Endothelial cell of umbilical vein (primary cell): ENCODE results near the gene PTBP3. TPM values are rescaled to one million over a fixed set of nuclear protein-coding genes. Genes with fewer than 3 reads are reported as not detected.

Source experiments
- BruUV-seq: library from RNA; stranded (reverse); fragments of 400-500 nt; replicated peaks from 2 replicates; lab custom pipeline; 2021; lab: Mats Ljungman, UMichigan
- CTCF ChIA-PET: fragments of 300-600, 350-600 bp; sonication (Branson Sonifier 250); formaldehyde crosslinking; loops from one replicate; lab custom pipeline; 2021; ENCODE audit warnings: antibody characterized with exemption, inconsistent platforms; lab: Charles Lee
- POLR2A ChIA-PET: fragments of 300-600, 350-600 bp; sonication (Branson Sonifier 250); formaldehyde crosslinking; loops from one replicate; lab custom pipeline; 2021; ENCODE audit warnings: antibody characterized with exemption, inconsistent platforms; lab: Charles Lee
- DNase-seq: peaks from one replicate; pipeline ENCODE4 v3.0.0-alpha.2; 2011; ENCODE audit warnings: low read depth, low spot score
- FAIRE-seq: peaks from 2 replicates; lab custom pipeline; 2011; peaks lifted over from hg19 to GRCh38; lab: Jason Lieb, UNC
- H2AFZ ChIP-seq: 2 replicates; pipeline ENCODE4 v1.6.0; 2012; ENCODE audit warnings: low read depth, low read length, control low read depth, inconsistent platforms
- H3K27ac ChIP-seq: 2 replicates; pipeline ENCODE4 v1.5.1; 2011; ENCODE audit warnings: low read depth, mild to moderate bottlenecking, control low read depth, low read length, moderate library complexity; ENCODE audit not compliant: insufficient read depth
- H3K27me3 ChIP-seq, 2 experiments: 2 replicates each; pipeline versions ENCODE4 v1.6.0 to v1.6.1; 2011; ENCODE audit warnings: low read length in 2 of 2, mixed read lengths in 1 of 2; ENCODE audit not compliant: control insufficient read depth in 2 of 2, insufficient read depth in 2 of 2
- H3K36me3 ChIP-seq, 2 experiments: 2 replicates in 1 of 2; 3 replicates in 1 of 2; pipeline ENCODE4 v1.5.1; 2011; ENCODE audit warnings: low read length in 2 of 2, mild to moderate bottlenecking in 1 of 2, moderate library complexity in 1 of 2; ENCODE audit not compliant: control insufficient read depth in 2 of 2, insufficient read depth in 2 of 2; ENCODE audit errors: extremely low read depth in 1 of 2
- H3K4me1 ChIP-seq: 3 replicates; pipeline ENCODE4 v1.5.1; 2011; ENCODE audit warnings: mild to moderate bottlenecking, low read length; ENCODE audit not compliant: control insufficient read depth, insufficient read depth; ENCODE audit errors: extremely low read depth
- H3K4me2 ChIP-seq: 2 replicates; pipeline ENCODE4 v1.6.1; 2011; ENCODE audit warnings: low read length, control low read depth, mixed read lengths; ENCODE audit not compliant: insufficient read depth
- H3K4me3 ChIP-seq, 3 experiments: fragments of 200-600 bp in 1 of 3; sonication (generic), shearing (Covaris generic) in 1 of 3; replicated peaks in 1 of 3; 2 replicates each; pipeline ENCODE4 v1.5.1; 2011 to 2016; ENCODE audit warnings: control low read depth in 3 of 3, low read length in 3 of 3, mild to moderate bottlenecking in 2 of 3, inconsistent platforms in 1 of 3, low read depth in 1 of 3, moderate library complexity in 1 of 3; ENCODE audit not compliant: insufficient read depth in 1 of 3
- H3K79me2 ChIP-seq: 2 replicates; pipeline ENCODE4 v1.6.0; 2012; ENCODE audit warnings: low read length, inconsistent platforms; ENCODE audit not compliant: control insufficient read depth, insufficient read depth
- H3K9ac ChIP-seq: replicated peaks from 2 replicates; pipeline ENCODE3; 2011; ENCODE audit warnings: low read length, control low read depth; ENCODE audit not compliant: insufficient read depth; ENCODE audit errors: extremely low read depth
- H3K9me1 ChIP-seq: replicated peaks from 3 replicates; pipeline ENCODE4 v1.6.0; 2011; ENCODE audit warnings: mild to moderate bottlenecking, low read length; ENCODE audit not compliant: control insufficient read depth, insufficient read depth; ENCODE audit errors: extremely low read depth
- H3K9me3 ChIP-seq: replicated peaks from 2 replicates; pipeline ENCODE4 v1.5.1; 2012; ENCODE audit warnings: low read length, inconsistent platforms; ENCODE audit not compliant: control insufficient read depth, insufficient read depth
- H4K20me1 ChIP-seq: replicated peaks from 2 replicates; pipeline ENCODE3; 2011; ENCODE audit warnings: mild to moderate bottlenecking, low read length; ENCODE audit not compliant: control insufficient read depth, insufficient read depth; ENCODE audit errors: extremely low read depth
- EZH2 ChIP-seq: IDR thresholded peaks from 2 replicates; pipeline ENCODE4 v1.6.1; 2012; ENCODE audit warnings: borderline replicate concordance, low read depth, mild to moderate bottlenecking, moderate library complexity, low read length, inconsistent platforms; ENCODE audit not compliant: severe bottlenecking
- FOS ChIP-seq: IDR thresholded peaks from 2 replicates; pipeline ENCODE4 v1.6.1; 2011; ENCODE audit warnings: mild to moderate bottlenecking, low read length, moderate library complexity, borderline replicate concordance; ENCODE audit not compliant: insufficient read depth
- GATA2 ChIP-seq: IDR thresholded peaks from 2 replicates; pipeline ENCODE4 v1.7.0; 2011; ENCODE audit warnings: low read depth, mild to moderate bottlenecking, moderate library complexity, mixed read lengths, low read length; ENCODE audit not compliant: insufficient read length, insufficient read depth
- JUN ChIP-seq: IDR thresholded peaks from 2 replicates; pipeline ENCODE4 v1.6.1; 2011; ENCODE audit warnings: borderline replicate concordance, low read depth; ENCODE audit not compliant: insufficient read length, insufficient read depth
- MYC ChIP-seq: IDR thresholded peaks from one replicate; pipeline ENCODE4 v1.6.1; 2011; ENCODE audit warnings: mild to moderate bottlenecking, low read depth, low read length
- POLR2A ChIP-seq: IDR thresholded peaks from 2 replicates; pipeline ENCODE4 v1.6.1; 2012; ENCODE audit warnings: low read depth, mild to moderate bottlenecking, control low read depth, low read length
- POLR2AphosphoS5 ChIP-seq: IDR thresholded peaks from 2 replicates; pipeline ENCODE4 v1.6.1; 2012; ENCODE audit warnings: low read depth, mild to moderate bottlenecking, control low read depth, low read length, moderate library complexity; ENCODE audit not compliant: insufficient read depth
- dilution Hi-C: fragments of 300-500 bp; cut with MboI; formaldehyde crosslinking; loops from one replicate; pipeline ENCODE4 v1.15.0; 2019; ENCODE audit warnings: low sequenced_read_pairs; ENCODE audit not compliant: extremely low pct_ligation_motif_present
- intact Hi-C: fragments of 100-400 bp; cut with micrococcal nuclease; formaldehyde crosslinking; loops from one replicate; pipeline ENCODE4 v1.10.0; 2022
- polyA plus RNA-seq, 4 experiments: library from polyadenylated mRNA; depleted of rRNA in 3 of 4; stranded (reverse) in 3 of 4; unstranded in 1 of 4; fragments of >200 nt; gene quantifications; 2 replicates each; pipeline versions ENCODE4 v1.2.1 to v1.2.3, GENCODE V29; 2011 to 2012; ENCODE audit warnings: missing spikeins in 1 of 4
- total RNA-seq: library from RNA; stranded (reverse); gene quantifications from 2 replicates; pipeline ENCODE4 v1.2.3, GENCODE V29; 2021
- TF ChIP-seq, protein P1 (sequence below), 2 donors: IDR thresholded peaks; 1 replicate in 1 of 2; 2 replicates in 1 of 2; pipeline ENCODE4 v1.5.1; 2011; ENCODE audit warnings: low read length in 2 of 2, mild to moderate bottlenecking in 2 of 2, moderate library complexity in 2 of 2, control low read depth in 1 of 2, inconsistent platforms in 1 of 2, low read depth in 1 of 2; ENCODE audit not compliant: insufficient read depth in 1 of 2; ENCODE audit errors: extremely low read depth in 1 of 2
- TF ChIP-seq, protein P2 (sequence below): IDR thresholded peaks from 2 replicates; pipeline ENCODE4 v1.6.1; 2011; ENCODE audit not compliant: insufficient read depth, insufficient read length

Gene PTBP3
- total and polyA plus RNA-seq, 2 donors (not counting 3 experiments of a cell fraction or from before 2014, with no cell fraction given): 42.4 to 75.0 TPM

DNA sequence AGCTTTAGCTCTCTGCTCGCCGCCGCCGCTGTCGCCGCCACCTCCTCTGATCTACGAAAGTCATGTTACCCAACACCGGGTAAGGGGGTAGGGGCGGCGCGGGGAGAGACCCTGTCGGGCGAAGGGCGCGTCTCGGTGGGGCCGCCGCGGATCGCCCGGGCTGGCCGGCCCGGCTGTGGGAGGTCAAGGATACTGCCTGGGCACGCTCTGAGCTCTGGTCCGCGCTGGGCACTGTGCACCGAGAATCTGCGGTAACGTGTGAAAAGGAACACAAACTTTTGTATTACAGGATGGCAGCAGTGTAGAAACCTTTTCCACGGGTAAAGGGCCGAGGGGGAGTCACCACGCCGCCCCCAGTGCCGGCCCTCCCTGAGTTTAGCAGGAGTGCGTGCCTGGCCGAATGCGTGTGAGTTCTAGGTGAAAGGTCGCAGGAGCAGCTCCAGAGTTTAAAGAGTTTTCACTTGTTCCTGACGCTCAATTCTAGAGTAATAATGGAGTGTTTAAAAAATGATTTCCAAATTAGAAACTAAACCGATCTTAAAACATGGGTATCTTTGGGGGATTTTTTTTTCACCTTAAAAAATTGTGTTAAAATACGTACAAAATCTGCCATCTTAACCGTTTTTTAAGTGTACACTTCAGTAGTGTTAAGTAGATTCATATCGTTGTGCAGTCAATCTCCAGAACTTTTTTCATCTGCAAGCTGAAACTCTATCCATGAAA is 46.8 kb upstream of the PTBP3 start, which contains the start of gene HSDL2:
TSS of gene HSDL2 (plus strand) at position 7 of the 723 bp plus-strand sequence. CDS start at position 63, 56 bp downstream.
- H3K4me1 ChIP-seq: peaks cover 16% of the 10 kb centered on the region
- H3K9ac ChIP-seq: peak within 1 kb of the TSS; percentile 93
- TF ChIP-seq JUN (no peak), POLR2A (peak; percentile 47)
- H2AFZ ChIP-seq: peak within 1 kb of the TSS; percentile 85
- TSS peak; percentile 61 for BruUV-seq
- H3K9me1 ChIP-seq: no peaks in the 10 kb centered on the region
- peaks cover 16% of the 10 kb centered on the region for H3K79me2 ChIP-seq
- no peaks in the 10 kb centered on the region for H4K20me1 ChIP-seq
- CTCF ChIA-PET: interaction anchor here (0.5 to 2.8 kb wide), 16 partner anchors 10 to 707 kb away, joined by 3 to 17 read pairs (median 6); partner anchors contain the start of gene PTBP3
- no peaks in the 10 kb centered on the region for H3K36me3 ChIP-seq
- POLR2A ChIA-PET: interaction anchor here (0.7 to 1.7 kb wide), 6 partner anchors 29 to 713 kb away, joined by 3 to 6 read pairs (median 4); partner anchors contain the start of genes KIAA1958 and PTBP3
- DNase-seq (no peak), FAIRE-seq (peak; percentile 77)
- H3K4me3 ChIP-seq: peak within 1 kb of the TSS; percentile 79 to 98 (median 87)
- peak within 1 kb of the TSS; percentile 94 for H3K27ac ChIP-seq
- no peaks in the 10 kb centered on the region for H3K27me3 ChIP-seq
- no peaks in the 10 kb centered on the region for H3K9me3 ChIP-seq
- intact Hi-C loops (loop anchor here (1.0 kb wide), 1 partner anchor 338 kb away; the partner anchor contains the start of gene INIP), dilution Hi-C loops (no loop called here)
- peak within 1 kb of the TSS; percentile 99 for H3K4me2 ChIP-seq

DNA sequence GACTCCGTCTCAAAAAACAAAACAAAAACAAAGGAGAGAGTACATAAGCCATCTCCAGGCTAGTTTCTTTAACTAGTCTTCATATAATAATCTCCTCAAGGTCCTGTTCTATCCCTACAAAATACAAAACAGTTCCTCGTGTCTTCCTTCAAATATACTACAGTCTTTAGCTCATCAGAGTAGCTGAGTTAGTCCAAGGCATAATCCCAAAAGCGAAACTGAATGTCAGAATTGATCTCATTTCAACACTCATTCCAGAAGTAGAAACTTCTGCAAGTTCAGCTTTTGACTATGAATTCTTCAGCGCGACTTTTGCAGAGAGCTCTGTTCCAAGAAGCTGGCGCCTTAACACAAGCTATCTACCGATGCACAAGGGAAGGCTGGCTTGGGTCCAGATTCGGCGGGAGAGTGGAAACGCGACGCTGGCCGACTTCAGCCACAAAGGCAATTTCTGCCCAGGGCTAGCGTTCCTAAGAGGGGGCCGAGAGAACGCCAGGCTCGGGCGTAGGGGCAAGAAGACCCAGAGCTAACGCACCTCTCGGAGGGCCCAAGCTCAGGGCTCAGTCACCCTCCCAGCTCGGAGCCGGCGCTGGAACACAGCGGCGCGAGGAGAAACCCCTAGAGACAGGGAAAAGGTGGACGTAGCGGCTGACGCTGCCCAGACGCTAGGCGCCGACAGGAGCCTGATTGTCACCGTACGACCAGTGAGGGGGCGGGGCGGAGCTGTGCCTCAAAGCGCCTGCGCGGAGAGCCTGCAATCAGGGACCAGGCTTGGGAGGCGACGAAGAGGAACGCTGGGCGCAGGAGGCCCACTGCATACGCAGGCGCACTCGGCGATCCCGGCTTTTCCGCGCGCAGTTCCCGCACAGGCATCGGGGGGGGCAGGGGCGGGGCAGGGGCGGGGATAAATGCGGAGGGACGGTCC is 46.0 kb upstream of the PTBP3 start:
- Histone ChIP-seq H2AFZ (peak overlapping the region; percentile 85), H3K4me3 (peak overlapping the region; percentile 79 to 98 (median 87)), H3K9ac (peak overlapping the region; percentile 93), H3K27ac (peak overlapping the region; percentile 94), H4K20me1 (no peaks in the 10 kb centered on the region), H3K4me1 (peaks cover 16% of the 10 kb centered on the region), H3K4me2 (peak overlapping the region; percentile 99), H3K27me3 (no peaks in the 10 kb centered on the region), H3K9me3 (no peaks in the 10 kb centered on the region), H3K79me2 (peaks cover 15% of the 10 kb centered on the region), H3K36me3 (no peaks in the 10 kb centered on the region), H3K9me1 (no peaks in the 10 kb centered on the region)
- FAIRE-seq (peak; percentile 99), DNase-seq (peak; percentile 99)
- dilution Hi-C loops (no loop called here), intact Hi-C loops (loop anchor here (1.0 to 5.0 kb wide), 3 partner anchors 47 to 339 kb away; partner anchors contain the start of genes INIP, KIAA1958 and PTBP3)
- BruUV-seq: TSS peak; percentile 74
- ChIA-PET CTCF (interaction anchor here (0.5 to 2.8 kb wide), 16 partner anchors 10 to 707 kb away, joined by 3 to 17 read pairs (median 6); partner anchors contain the start of genes INIP and PTBP3), POLR2A (interaction anchor here (0.6 to 1.7 kb wide), 7 partner anchors 13 to 712 kb away, joined by 3 to 6 read pairs (median 4); partner anchors contain the start of genes KIAA1958 and PTBP3)
- TF ChIP-seq GATA2 (no peak), FOS (no peak), POLR2AphosphoS5 (peak; percentile 88), POLR2A (peak; percentile 96), MYC (no peak), JUN (no peak), EZH2 (no peak)
- TF ChIP-seq, protein P1, sequence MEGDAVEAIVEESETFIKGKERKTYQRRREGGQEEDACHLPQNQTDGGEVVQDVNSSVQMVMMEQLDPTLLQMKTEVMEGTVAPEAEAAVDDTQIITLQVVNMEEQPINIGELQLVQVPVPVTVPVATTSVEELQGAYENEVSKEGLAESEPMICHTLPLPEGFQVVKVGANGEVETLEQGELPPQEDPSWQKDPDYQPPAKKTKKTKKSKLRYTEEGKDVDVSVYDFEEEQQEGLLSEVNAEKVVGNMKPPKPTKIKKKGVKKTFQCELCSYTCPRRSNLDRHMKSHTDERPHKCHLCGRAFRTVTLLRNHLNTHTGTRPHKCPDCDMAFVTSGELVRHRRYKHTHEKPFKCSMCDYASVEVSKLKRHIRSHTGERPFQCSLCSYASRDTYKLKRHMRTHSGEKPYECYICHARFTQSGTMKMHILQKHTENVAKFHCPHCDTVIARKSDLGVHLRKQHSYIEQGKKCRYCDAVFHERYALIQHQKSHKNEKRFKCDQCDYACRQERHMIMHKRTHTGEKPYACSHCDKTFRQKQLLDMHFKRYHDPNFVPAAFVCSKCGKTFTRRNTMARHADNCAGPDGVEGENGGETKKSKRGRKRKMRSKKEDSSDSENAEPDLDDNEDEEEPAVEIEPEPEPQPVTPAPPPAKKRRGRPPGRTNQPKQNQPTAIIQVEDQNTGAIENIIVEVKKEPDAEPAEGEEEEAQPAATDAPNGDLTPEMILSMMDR (IDR thresholded peaks at IDR 0.05; ENCODE audit: extremely low read depth in 1 of 2, insufficient read depth in 1 of 2, low read depth in 1 of 2, low read length in 2 of 2): peak in 1 of 2 donors; percentile 5
- TF ChIP-seq, protein P2, sequence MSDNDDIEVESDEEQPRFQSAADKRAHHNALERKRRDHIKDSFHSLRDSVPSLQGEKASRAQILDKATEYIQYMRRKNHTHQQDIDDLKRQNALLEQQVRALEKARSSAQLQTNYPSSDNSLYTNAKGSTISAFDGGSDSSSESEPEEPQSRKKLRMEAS: no peak
